Fibroblast of the aortic adventitia (primary cell): ENCODE measurements around the gene VAC14. TPM values are rescaled to one million over a fixed set of nuclear protein-coding genes. Genes with fewer than 3 reads are reported as not detected.

Experiments
- DNase-seq: peaks from one replicate; pipeline ENCODE4 v3.0.0-alpha.2; 2010; ENCODE audit warnings: low read depth
- H3K4me3 ChIP-seq: 2 replicates; pipeline ENCODE4 v1.5.1; 2011; ENCODE audit warnings: low read depth, mild to moderate bottlenecking, control low read depth, low read length, moderate library complexity
- total RNA-seq: library from RNA; depleted of rRNA; stranded (reverse); fragments of >200 nt; gene quantifications from 2 replicates; pipeline ENCODE4 v1.2.3, GENCODE V29; 2012; ENCODE audit warnings: low replicate concordance
- TF ChIP-seq, protein P1 (sequence below): IDR thresholded peaks from 2 replicates; pipeline ENCODE4 v1.5.1; 2011; ENCODE audit warnings: mild to moderate bottlenecking, low read length, control low read depth, inconsistent platforms; ENCODE audit not compliant: insufficient read depth

VAC14 gene
- total RNA-seq, 1 donor: 29.7 TPM

DNA sequence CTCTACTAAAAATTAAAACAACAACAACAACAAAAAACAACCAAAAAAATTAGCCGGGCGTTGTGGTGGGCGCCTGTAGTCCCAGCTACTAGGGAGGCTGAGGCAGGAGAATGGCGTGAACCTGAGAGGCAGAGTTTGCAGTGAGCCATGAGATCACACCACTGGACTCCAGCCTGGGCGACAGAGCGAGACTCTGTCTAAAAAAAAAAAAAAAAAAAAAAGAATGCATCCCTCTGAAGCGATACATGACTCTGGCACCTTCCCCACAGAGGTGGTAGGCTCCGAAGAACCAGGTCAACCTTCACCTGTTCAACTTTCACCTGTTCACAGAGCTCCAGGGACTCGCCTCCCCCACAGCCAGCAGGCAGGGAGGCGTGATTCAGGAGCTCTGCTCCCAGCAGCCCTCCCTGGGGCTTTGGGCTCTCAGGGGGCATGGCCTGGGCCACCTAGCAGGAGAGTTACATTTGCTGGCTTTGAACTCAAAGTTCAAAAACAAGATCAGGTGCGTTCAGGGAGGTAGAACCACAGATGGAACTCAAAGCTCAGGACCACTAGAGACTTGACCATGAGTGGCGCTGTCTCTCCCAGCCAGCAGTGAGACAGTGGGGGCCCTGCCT lies 5.6 kb downstream of the VAC14 start:
- TF ChIP-seq, protein P1, sequence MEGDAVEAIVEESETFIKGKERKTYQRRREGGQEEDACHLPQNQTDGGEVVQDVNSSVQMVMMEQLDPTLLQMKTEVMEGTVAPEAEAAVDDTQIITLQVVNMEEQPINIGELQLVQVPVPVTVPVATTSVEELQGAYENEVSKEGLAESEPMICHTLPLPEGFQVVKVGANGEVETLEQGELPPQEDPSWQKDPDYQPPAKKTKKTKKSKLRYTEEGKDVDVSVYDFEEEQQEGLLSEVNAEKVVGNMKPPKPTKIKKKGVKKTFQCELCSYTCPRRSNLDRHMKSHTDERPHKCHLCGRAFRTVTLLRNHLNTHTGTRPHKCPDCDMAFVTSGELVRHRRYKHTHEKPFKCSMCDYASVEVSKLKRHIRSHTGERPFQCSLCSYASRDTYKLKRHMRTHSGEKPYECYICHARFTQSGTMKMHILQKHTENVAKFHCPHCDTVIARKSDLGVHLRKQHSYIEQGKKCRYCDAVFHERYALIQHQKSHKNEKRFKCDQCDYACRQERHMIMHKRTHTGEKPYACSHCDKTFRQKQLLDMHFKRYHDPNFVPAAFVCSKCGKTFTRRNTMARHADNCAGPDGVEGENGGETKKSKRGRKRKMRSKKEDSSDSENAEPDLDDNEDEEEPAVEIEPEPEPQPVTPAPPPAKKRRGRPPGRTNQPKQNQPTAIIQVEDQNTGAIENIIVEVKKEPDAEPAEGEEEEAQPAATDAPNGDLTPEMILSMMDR: no peak
- H3K4me3 ChIP-seq: no peak overlapping the region

DNA sequence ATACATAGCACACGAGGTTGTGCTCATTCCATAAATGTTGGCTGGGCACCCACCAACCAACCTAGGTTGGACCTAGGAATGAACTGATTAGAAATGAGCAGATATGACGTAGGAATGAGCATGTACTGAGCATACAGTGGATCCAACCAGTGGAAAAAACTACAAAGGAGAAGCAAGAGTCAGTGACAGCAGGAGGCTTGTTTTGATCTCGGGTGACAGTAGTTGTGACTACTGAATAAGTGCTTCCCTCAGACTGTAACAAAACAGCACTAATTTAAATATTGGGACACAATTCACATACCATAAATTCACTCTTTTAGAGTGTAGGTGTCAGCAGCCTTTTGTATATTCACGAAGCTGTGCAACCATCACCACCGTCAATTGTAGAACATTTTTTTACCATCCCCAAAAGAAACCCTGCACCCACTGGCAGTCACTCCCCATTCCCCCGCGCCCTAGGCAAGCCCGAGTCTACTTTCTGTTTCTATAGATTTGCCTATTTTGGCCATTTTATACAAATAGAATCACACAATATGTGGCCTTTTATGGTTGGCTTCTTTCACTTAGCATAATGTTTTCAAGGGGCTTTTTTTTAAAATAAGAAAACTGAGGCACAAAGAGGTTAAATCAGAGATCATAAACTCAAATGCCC lies 7.0 kb downstream of the VAC14 start:
- H3K4me3 ChIP-seq: no peak overlapping the region
- DNase-seq: no peak
- TF ChIP-seq, protein P1: no peak

More for the DNA sequence above, 5.6 kb downstream of the VAC14 start:
- DNase-seq: no peak

DNA sequence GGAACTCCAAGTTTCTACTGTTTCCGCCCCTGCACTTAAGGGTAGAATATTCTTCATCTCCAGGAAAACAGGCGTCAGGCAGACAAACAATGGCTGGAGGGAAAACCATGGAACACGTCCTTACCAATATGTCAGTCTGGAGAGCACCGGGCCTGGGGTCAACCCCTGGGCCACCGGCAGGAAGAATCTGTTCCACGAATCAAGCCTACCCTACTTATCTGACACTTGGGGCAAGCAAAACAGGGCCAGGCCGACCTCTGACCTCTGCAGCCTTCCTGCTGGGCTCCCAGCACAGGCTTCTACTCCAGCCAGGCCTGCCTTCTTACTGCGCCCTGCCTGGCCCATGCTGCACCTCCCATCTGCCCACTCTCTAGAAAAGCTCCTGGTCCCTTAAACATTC lies 10.1 kb downstream of the VAC14 start:
- no peak overlapping the region for H3K4me3 ChIP-seq
- TF ChIP-seq, protein P1: no peak
- DNase-seq: no peak

DNA sequence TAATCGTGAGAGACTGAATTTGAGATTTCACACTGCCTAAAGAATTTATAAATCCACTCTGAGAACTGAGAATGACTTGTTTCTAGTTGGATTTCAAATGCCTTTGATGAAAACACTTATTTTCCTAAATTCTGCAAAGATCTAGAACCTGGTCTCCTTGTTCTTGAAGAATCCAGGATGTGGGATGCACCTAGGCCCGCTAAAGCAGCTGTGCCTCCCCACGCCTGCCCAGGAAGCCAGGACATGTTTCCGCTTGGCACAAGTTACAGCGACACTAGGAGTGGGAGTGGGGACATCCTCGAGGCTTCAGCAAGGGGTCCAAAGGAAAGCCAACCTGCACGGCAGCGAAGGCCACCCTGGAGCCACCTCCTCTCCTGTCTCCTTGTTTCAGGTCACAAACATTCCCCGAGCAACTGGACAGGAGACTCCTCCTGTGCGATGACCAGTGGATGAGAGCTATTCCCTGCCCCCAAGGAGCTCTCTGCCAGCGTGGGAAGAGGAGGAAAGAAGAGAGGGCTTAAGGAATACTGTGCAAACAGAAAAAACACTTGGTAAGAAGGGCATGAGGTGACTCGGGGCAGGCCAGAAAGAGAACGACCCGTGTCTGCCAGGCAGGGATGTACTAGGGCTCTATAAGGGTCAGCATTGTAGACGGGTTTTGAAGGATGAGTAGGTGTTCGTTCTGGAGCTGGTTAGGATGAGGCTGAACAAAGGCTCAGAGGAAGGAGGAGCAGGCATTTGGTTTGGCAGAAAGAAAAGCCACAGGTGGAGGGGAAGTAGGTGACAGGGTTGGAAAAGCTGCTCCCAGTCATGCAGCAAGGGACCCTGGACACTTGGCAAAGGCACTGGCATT lies 11.1 kb downstream of the VAC14 start:
- TF ChIP-seq, protein P1: no peak
- no peak overlapping the region for H3K4me3 ChIP-seq
- DNase-seq: no peak

DNA sequence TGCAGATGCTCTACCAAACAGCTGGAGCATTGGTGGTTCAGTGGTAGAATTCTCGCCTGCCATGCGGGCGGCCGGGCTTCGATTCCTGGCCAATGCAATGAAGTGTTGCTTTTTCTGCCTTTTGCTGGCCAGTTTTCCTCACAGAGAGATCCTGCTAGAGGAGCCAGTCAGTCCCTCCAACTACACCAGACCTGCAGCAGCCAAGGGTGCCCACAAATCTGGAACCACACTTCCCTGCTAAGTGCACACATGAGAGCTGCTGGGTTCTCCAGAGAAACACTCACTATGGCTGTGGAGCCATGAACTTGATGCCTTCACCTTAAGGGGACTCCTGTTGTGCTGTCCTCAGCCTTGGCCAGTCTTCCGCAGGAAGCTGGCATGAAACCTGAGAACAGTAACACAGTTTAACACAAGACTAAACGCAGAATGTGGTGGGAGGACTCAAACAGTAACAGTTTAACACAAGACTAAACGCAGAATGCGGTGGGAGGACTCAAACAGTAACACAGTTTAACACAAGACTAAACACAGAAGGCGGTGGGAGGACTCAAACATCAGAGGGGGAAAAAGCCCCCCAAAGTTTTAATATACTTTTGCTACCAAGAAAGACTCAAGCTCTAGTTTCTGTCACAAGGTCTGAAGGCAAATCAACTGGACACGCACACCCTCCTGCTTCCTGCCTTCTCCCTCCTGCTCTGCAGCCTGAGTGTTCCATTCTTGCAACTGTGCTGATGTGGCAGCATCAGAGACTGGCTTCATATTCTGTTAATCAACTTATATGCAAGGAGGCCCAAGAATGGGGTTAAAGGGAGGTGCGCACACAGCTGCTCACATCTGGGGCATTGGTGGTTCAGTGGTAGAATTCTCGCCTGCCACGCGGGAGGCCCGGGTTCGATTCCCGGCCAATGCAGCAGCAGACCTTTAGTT lies 12.0 kb downstream of the VAC14 start:
- TF ChIP-seq, protein P1: no peak
- DNase-seq: peak; percentile 92
- no peak overlapping the region for H3K4me3 ChIP-seq
